RPMI7951 (cell line): ENCODE measurements around the gene UBAC2. TPM values are rescaled to one million over a fixed set of nuclear protein-coding genes. Genes with fewer than 3 reads are reported as not detected.

Source experiments
- DNase-seq: peaks from one replicate; pipeline ENCODE4 v3.0.0-alpha.2; 2012; ENCODE audit warnings: low read depth
- total RNA-seq: library from RNA; depleted of rRNA; stranded (reverse); fragments of >200 nt; shearing (Covaris generic); gene quantifications from 2 replicates; pipeline ENCODE4 v1.2.3, GENCODE V29; 2014; rRNA removed

Gene UBAC2
- total RNA-seq, 1 experiment from 2014 or later: 29.1 TPM

GRCh38 chr13:99435998-99436397, 235.3 kb downstream of the UBAC2 start:
- no peak for DNase-seq

Other genes with a start within 250 kb of the UBAC2 start
- 34.2 and 36.9 TPM in 2 replicates for gene DOCK9, start 222.8 kb upstream of the UBAC2 start, total RNA-seq
- not detected in 2 replicates for gene GPR18, start 57.5 kb downstream of the UBAC2 start, total RNA-seq
- gene GPR183, start 106.5 kb downstream of the UBAC2 start, total RNA-seq: 4.9 and 5.1 TPM in 2 replicates